Heart left ventricle (tissue), 13 donors: ENCODE data around the gene TAGAP.

Experiments
- POLR2A ChIP-seq, 2 donors: fragments of 450-650 bp; IDR thresholded peaks; one replicate each; pipeline ENCODE4 v1.6.1; 2017; ENCODE audit warnings: antibody characterized with exemption in 2 of 2, mild to moderate bottlenecking in 2 of 2, moderate library complexity in 2 of 2
- TF ChIP-seq, protein P1 (sequence below), 12 donors: fragments of 200-600 bp; sonication (generic) in 4 of 12; IDR thresholded peaks; one replicate each; pipeline versions ENCODE4 v1.5.0 to v1.8.0; 2018 to 2022; ENCODE audit warnings: antibody characterized with exemption in 12 of 12, mild to moderate bottlenecking in 5 of 12
- donor health status: ischemic (EF 13 %, LVEDD 7.1; RV severe dilation, severe dysfunction).
- donor health status: DM: no; HTN: yes; CAD: no.
- donor health status: DM: no; HTN: no; CAD: no.
- donor health status: ischemic (EF 25% LVEDD 6.9; RV normal size, moderate dysfunction).
- donor health status: ischemic (EF 25% LVEDD 5.7; RV mildly dilated, moderate dysfunction).
- donor health status: ischemic (EF 35%, LVEDD 5.7; RV mildly dilated, moderate dysfunction).
- donor health status: nonischemic (EF 11% LVEDD 7.7; RV severe dilation, severe dysfunction).
- donor health status: DM: yes; HTN: yes; CAD: no.
- donor health status: PGD.
- donor health status: ischemic (EF 29% LVEDD 5.4; RV normal size, mild dysfunction).
- donor health status: nonischemic (EF 23%, LVEDD 6.1; RV moderate dilation, normal function).

DNA sequence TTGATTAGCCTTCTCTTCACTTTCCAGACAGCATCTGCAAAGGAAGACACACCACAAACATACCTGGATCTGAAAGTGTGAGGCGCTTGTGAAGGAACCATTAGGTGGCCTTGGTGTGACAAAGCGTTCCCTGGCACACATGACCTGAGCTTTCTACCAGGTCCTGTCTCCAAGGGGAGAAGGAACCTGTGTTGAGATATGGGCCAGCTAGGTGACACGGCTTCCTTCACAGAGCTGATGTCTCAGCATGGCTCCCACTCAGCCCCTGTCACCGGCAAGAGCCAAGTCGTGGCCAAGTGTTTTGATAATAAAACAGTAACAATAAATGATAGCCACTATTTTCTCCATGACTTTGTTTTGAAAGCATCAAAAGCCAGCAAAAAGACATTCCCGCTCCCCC, 20.3 kb upstream of the TAGAP start:
- TF ChIP-seq, protein P1, sequence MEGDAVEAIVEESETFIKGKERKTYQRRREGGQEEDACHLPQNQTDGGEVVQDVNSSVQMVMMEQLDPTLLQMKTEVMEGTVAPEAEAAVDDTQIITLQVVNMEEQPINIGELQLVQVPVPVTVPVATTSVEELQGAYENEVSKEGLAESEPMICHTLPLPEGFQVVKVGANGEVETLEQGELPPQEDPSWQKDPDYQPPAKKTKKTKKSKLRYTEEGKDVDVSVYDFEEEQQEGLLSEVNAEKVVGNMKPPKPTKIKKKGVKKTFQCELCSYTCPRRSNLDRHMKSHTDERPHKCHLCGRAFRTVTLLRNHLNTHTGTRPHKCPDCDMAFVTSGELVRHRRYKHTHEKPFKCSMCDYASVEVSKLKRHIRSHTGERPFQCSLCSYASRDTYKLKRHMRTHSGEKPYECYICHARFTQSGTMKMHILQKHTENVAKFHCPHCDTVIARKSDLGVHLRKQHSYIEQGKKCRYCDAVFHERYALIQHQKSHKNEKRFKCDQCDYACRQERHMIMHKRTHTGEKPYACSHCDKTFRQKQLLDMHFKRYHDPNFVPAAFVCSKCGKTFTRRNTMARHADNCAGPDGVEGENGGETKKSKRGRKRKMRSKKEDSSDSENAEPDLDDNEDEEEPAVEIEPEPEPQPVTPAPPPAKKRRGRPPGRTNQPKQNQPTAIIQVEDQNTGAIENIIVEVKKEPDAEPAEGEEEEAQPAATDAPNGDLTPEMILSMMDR (IDR thresholded peaks at IDR 0.05), result no peak
- no peak for TF ChIP-seq POLR2A (IDR thresholded peaks at IDR 0.05)
